Measurements from ENCODE around the gene LRRC46. TPM values are rescaled to one million over a fixed set of nuclear protein-coding genes. Genes with fewer than 3 reads are reported as not detected.

Gene LRRC46
- total and polyA plus RNA-seq, 2 of the 13 experiments (the other 11 are each of a cell fraction or from before 2014, with no cell fraction given) = 0.09 TPM

GRCh38 chr17:47860386-47860785 lies 28.9 kb downstream of the LRRC46 start (continued):
- TF ChIP-seq PHB2 (IDR thresholded peaks at IDR 0.05; ENCODE audit: partially characterized antibody) (no peak), SUZ12 (IDR thresholded peaks at IDR 0.05; ENCODE audit: low read depth, low read length) (no peak), HNRNPUL1 (IDR thresholded peaks at IDR 0.05; ENCODE audit: low read depth, low read length) (no peak), PHF20 (CRISPR knock-in tag; IDR thresholded peaks at IDR 0.05) (no peak), ZNF609 (CRISPR knock-in tag; IDR thresholded peaks at IDR 0.05; ENCODE audit: borderline replicate concordance) (no peak)

GRCh38 chr17:47862621-47863440 lies 31.4 kb downstream of the LRRC46 start:
- Histone ChIP-seq H4K20me1 (ENCODE audit: insufficient read depth, low read length) (no peaks in the 10 kb centered on the region), H3K4me2 (ENCODE audit: low read depth, low read length) (peak overlapping the region; percentile 27; the same call in 1 of the 2 replicates), H3K36me3 (replicated peaks in 1 of 2; ENCODE audit: control insufficient read depth in 1 of 2, insufficient read depth in 2 of 2, low read length in 2 of 2) (no peaks in the 10 kb centered on the region), H3K79me2 (ENCODE audit: insufficient read depth, low read length) (no peaks in the 10 kb centered on the region), H3K4me1 (ENCODE audit: insufficient read depth, low read length) (peaks cover 16% of the 10 kb centered on the region), H3K27ac (ENCODE audit: extremely low read length, insufficient read depth, low read length) (no peak overlapping the region), H3K27me3 (ENCODE audit: control insufficient read depth in 1 of 2, insufficient read depth in 2 of 2, low read length in 2 of 2) (peaks cover 2 to 21% of the 10 kb centered on the region in 2 experiments; a peak in 4 of 5 replicates), H3K9ac (ENCODE audit: insufficient read depth, low read depth, low read length) (no peak overlapping the region), H3K9me3 (ENCODE audit: low read length) (no peaks in the 10 kb centered on the region), H3K4me3 (replicated peaks in 1 of 3; ENCODE audit: insufficient read depth in 1 of 3, low read depth in 2 of 3, low read length in 3 of 3) (no peak overlapping the region), H2AFZ (ENCODE audit: low read length) (no peak overlapping the region)
- ChIA-PET CTCF (ENCODE audit: low intra/inter-chr PET ratio, low total read pairs) (no interaction called here), POLR2A (interaction anchor here (1.0 kb wide), 1 partner anchor 33 kb away, joined by 3 read pairs; the partner anchor contains the start of gene SP2)
- 41% methylated on average over 7 of the region's 7 CpGs for WGBS (ENCODE audit: low lambda C conversion rate)
- in situ Hi-C loops (cut with HindIII; ENCODE audit: extremely low pct_ligation_motif_present, low pct_unique_long_range_greater_than_20kb) (no loop called here), intact Hi-C loops (cut with micrococcal nuclease; ENCODE audit: unreplicated experiment) (no loop called here)
- FAIRE-seq (peak; percentile 40), ATAC-seq (peak; percentile 43; the same call in 2 of the 3 replicates), DNase-seq (ENCODE audit: low spot score) (no peak)
- BruUV-seq (replicated peaks) = no TSS peak
- no peak for TF ChIP-seq ZBED4 (CRISPR knock-in tag; IDR thresholded peaks at IDR 0.05; ENCODE audit: borderline replicate concordance)
- no peak for TF ChIP-seq NCOA5 (CRISPR knock-in tag; IDR thresholded peaks at IDR 0.05)
- TF ChIP-seq ZNF598 (CRISPR knock-in tag; IDR thresholded peaks at IDR 0.05; ENCODE audit: borderline replicate concordance) = no peak
- peak; percentile 80 for TF ChIP-seq HIC2 (CRISPR knock-in tag; IDR thresholded peaks at IDR 0.05; ENCODE audit: low read depth)
- peak; percentile 90 for TF ChIP-seq ZNF652 (CRISPR knock-in tag; IDR thresholded peaks at IDR 0.05; ENCODE audit: borderline replicate concordance, low read depth)
- no peak for TF ChIP-seq ZNF432 (CRISPR knock-in tag; IDR thresholded peaks at IDR 0.05; ENCODE audit: borderline replicate concordance)

All from HepG2 (cell line).